Esophagus (tissue), 2 donors: ENCODE results near the gene RAD50. TPM values are rescaled to one million over a fixed set of nuclear protein-coding genes. Genes with fewer than 3 reads are reported as not detected.
A peak's percentile ranks its signal among the peaks of the same experiment; 100 is the strongest.

ENCODE experiments used
- H3K27ac ChIP-seq, 2 donors: one replicate each; pipeline ENCODE4 v1.5.1; 2013; ENCODE audit warnings: low read depth in 2 of 2, mild to moderate bottlenecking in 2 of 2, inconsistent platforms in 1 of 2, low read length in 1 of 2, moderate library complexity in 1 of 2
- H3K27me3 ChIP-seq, 2 donors: one replicate each; pipeline ENCODE4 v1.6.1; 2013; ENCODE audit warnings: low read length in 2 of 2, control low read depth in 1 of 2, mild to moderate bottlenecking in 1 of 2; ENCODE audit not compliant: insufficient read depth in 2 of 2, control insufficient read depth in 1 of 2
- H3K36me3 ChIP-seq, 2 donors: one replicate each; pipeline ENCODE4 v1.6.1; 2013; ENCODE audit warnings: low read length in 1 of 2; ENCODE audit not compliant: control insufficient read depth in 2 of 2, insufficient read depth in 2 of 2
- H3K4me1 ChIP-seq, 2 donors: one replicate each; pipeline ENCODE4 v1.6.1; 2013; ENCODE audit warnings: low read length in 1 of 2; ENCODE audit not compliant: control insufficient read depth in 2 of 2, insufficient read depth in 2 of 2
- H3K4me3 ChIP-seq, 2 donors: one replicate each; pipeline ENCODE4 v1.5.1; 2013; ENCODE audit warnings: low read length in 2 of 2, mild to moderate bottlenecking in 2 of 2, low read depth in 1 of 2, moderate library complexity in 1 of 2
- H3K9me3 ChIP-seq, 2 donors: one replicate each; pipeline ENCODE4 v1.6.1; 2013; ENCODE audit warnings: mild to moderate bottlenecking in 2 of 2, low read depth in 1 of 2, low read length in 1 of 2, moderate library complexity in 1 of 2; ENCODE audit not compliant: control insufficient read depth in 2 of 2, insufficient read depth in 1 of 2
- WGBS, 2 donors: extraction: QIAGEN DNeasy Blood & Tissue Kit; methylation state at CpG; one replicate each; pipeline ENCODE4 v1.1.7; 2013; 5-methylcytosine and 5-hydroxymethylcytosine counted together
- polyA plus RNA-seq, 2 donors: library from polyadenylated mRNA; stranded (reverse); fragments of 200-250 nt; gene quantifications; one replicate each; pipeline ENCODE4 v1.2.3, GENCODE V29; 2013
- donor health status: healthy with polysubstance abuse.
- donor health status: Bipolar disorder and iron deficiency.

Gene RAD50
- polyA plus RNA-seq, 2 donors = 6.2 to 8.5 TPM

DNA sequence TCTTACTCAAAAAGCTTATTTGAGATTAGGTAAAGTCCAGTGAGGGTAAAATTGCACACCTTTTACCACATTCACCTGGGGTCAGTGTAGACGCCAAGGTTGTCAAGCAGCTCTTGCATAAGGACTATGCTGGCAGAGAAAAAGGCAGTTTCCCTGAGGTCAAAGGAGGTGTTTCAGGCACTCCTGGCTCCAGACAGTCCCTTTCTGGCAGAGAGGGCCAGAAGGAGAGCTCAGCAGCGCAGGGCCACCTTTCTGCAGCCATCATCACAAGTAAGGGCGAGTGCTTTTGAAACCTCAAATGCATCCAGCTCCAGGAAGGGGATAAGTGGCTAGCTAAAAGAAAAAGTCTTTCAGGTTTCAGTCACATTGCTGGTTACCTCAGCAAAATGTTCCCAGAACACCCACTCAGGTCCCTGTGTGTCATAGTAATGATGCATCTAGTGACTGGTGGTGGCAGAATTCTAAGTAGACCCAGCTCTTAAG, 84.5 kb downstream of the RAD50 start:
- no peaks in the 10 kb centered on the region for H3K4me1 ChIP-seq
- WGBS, 2 donors = 90 to 91% methylated on average over 3 of the region's 3 CpGs
- no peak overlapping the region for H3K27ac ChIP-seq
- H3K36me3 ChIP-seq = peaks cover 15 to 16% of the 10 kb centered on the region in 2 donors
- H3K9me3 ChIP-seq = no peaks in the 10 kb centered on the region
- H3K4me3 ChIP-seq = no peak overlapping the region
- H3K27me3 ChIP-seq = no peaks in the 10 kb centered on the region

DNA sequence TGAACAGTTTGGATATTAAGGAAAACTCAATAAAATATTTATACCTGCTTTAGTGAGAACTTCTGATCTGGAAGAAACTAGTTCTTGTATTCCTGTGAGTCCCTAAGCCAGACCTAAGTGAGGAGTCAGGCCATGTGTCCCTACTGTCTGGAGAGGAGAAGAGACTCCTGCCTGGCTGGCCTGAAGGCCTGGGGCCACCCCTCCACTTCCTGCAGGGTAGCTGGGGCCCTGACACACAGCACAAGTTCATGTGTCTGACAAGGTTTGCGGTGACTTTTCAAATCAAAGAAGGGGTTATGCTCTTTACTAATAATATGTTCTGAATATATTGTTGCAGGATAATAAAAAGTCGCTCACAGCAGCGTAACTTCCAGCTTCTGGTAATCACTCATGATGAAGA, 85.1 kb downstream of the RAD50 start:
- H3K4me3 ChIP-seq = no peak overlapping the region
- no peak overlapping the region for H3K27ac ChIP-seq
- H3K27me3 ChIP-seq = no peaks in the 10 kb centered on the region
- WGBS, 2 donors = 97% methylated on average over 3 of the region's 3 CpGs
- H3K9me3 ChIP-seq = no peaks in the 10 kb centered on the region
- H3K36me3 ChIP-seq = peaks cover 15 to 16% of the 10 kb centered on the region in 2 donors
- no peaks in the 10 kb centered on the region for H3K4me1 ChIP-seq

DNA sequence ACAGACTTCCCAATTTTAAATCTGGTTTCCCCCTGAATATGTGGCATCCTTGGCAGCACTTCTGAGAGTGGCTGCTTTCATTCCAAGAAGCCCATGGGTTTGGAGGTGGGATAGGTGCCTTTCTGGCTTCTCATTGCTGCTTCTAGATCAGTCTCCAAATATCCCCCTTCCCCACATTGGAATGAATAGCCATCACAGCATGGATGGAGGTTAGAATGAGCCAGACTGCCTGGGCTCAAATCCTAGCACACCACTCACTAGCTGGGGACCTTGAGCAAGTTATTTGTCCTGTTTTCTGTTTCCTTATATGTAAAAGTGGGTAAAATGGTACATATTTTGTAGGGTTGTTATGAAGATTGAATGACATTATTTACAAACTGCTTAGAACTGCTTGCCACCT, 87.4 kb downstream of the RAD50 start:
- no peaks in the 10 kb centered on the region for H3K9me3 ChIP-seq
- H3K4me1 ChIP-seq = no peaks in the 10 kb centered on the region
- no peak overlapping the region for H3K4me3 ChIP-seq
- no peak overlapping the region for H3K27ac ChIP-seq
- H3K27me3 ChIP-seq = no peaks in the 10 kb centered on the region
- peaks cover 12% of the 10 kb centered on the region in 2 donors for H3K36me3 ChIP-seq

DNA sequence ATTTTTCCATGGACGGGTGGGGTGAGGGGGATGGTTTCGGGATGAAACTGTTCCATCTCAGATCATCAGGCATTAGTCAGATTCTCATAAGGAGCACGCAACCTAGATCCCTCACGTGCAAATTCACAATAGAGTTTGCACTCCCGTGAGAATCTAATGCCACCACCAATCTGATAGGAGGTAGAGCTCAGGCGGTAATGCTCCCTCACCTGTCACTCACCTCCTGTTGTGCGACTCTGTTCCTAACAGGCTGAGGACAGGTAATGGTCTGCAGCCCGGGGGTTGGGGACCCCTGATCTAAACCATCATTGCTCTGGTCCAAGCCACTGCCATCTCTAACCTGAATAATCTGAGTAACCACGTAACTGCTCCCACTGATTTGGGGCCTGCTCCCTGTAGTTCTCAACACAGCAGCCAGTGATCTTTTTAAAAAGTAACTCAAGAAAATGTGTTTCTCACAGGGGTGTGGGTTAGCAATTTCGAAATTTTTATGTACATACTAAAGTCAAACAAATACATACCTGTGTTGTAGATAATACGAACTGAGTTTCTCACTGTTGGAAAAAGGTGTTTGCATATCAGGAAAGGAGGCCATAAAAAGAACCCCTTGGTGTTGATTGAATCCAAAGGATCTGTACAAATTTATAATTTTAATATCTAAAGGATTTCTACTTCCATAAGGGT, 89.9 kb downstream of the RAD50 start:
- H3K4me3 ChIP-seq = no peak overlapping the region
- no peaks in the 10 kb centered on the region for H3K27me3 ChIP-seq
- 79 to 92% methylated on average over 11 of the region's 11 CpGs for WGBS, 2 donors
- no peaks in the 10 kb centered on the region for H3K9me3 ChIP-seq
- no peak overlapping the region for H3K27ac ChIP-seq
- H3K36me3 ChIP-seq = peaks cover 7 to 8% of the 10 kb centered on the region in 2 donors
- H3K4me1 ChIP-seq = no peaks in the 10 kb centered on the region

DNA sequence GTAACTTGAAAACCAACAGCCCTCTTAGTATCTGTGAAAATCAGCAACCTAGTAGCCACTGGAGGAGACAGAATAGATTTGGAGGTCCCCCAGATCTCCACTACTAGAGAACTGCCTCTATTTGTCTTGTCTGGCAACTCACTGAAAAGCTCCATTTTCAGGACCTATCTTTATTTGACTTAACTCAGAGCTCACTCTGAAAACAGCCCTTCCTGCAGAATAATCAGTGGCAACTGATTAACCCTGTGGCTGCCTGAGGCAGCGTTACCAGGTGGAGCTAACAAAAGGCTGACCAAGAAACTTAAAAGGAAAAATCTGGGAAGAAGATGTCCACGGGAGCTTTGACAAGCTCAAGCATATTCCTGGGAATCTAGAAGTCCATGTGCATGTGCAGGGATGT, 90.7 kb downstream of the RAD50 start:
- Histone ChIP-seq H3K36me3 (peaks cover 7 to 8% of the 10 kb centered on the region in 2 donors), H3K4me1 (no peaks in the 10 kb centered on the region), H3K27me3 (no peaks in the 10 kb centered on the region), H3K4me3 (no peak overlapping the region), H3K9me3 (no peaks in the 10 kb centered on the region), H3K27ac (no peak overlapping the region)
- WGBS, 2 donors = 80 to 89% methylated on average over 2 of the region's 2 CpGs

DNA sequence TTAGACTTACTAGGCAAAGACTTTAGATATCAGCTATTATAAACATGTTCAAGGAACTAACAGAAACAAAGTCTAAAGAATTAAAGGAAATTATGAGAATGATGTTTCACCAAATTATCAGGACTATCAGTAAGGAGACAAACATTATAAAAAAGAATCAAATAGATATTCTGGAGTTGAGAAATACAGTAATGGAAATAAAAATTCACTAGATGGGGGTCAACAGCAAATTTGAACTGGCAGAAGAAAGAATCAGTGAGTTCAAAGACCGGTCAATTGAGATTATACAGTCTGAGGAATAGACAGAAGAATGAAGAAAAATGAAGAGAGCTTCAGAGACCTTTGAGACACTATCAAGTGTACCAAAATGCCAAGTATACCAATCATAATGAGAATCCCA, 91.6 kb downstream of the RAD50 start:
- H3K4me3 ChIP-seq = no peak overlapping the region
- WGBS, 2 donors = 97% methylated on average over 1 of the region's 1 CpG
- H3K4me1 ChIP-seq = no peaks in the 10 kb centered on the region
- H3K27ac ChIP-seq = no peak overlapping the region
- no peaks in the 10 kb centered on the region for H3K9me3 ChIP-seq
- peaks cover 1 to 8% of the 10 kb centered on the region in 2 donors for H3K36me3 ChIP-seq
- H3K27me3 ChIP-seq = no peaks in the 10 kb centered on the region

DNA sequence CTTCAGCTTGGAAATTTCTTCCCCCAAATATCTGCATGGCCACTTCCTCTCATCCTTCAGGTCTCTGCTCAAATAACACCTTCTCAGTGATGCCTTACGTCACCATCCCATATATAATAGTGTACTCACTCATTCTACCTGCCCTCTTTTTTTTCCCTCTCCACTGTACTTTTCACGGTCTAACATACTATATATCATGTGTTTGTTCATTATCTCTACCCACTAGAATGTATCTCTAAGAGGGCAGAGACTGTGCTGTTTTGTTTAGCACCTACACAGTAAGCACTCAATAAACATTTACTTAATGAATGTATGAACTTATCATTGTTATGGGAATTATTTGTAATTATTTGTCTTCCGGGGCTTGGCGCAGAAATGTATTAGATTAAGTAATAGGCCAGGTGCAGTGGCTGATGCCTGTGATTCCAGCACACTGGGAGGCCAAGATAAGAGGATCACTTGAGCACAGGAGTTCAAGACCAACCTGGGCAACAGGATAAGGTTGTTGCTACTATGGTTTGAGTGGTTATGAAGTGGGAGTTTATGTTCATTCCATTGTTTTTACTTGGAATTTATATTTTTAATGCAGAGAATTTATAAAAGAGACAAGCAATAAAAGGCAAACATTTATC, 95.2 kb downstream of the RAD50 start:
- WGBS, 2 donors = 68 to 69% methylated on average over 4 of the region's 4 CpGs
- Histone ChIP-seq H3K4me3 (no peak overlapping the region), H3K36me3 (no peaks in the 10 kb centered on the region), H3K27ac (no peak overlapping the region), H3K4me1 (peaks cover 5 to 8% of the 10 kb centered on the region in 2 donors), H3K9me3 (no peaks in the 10 kb centered on the region), H3K27me3 (peaks cover 0 to 4% of the 10 kb centered on the region in 2 donors)

DNA sequence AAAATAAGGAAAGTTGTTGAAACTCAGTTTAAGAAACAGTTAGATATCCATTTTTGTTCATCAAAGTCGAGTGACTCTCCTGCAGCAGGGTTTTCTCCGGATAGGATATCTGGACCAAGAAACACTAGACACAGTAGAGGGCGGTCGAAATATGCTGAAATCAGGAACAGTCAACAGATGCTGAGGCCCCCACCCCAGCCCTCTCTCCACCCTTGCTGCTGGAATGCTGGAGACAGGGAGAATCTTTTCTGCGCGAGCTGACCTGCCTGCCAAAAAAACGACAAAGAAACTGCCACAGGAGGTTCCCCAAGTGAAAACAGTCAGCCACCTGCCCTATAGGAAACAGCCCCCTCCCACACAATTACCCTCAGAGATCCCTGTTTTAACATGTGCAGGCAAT, 96.9 kb downstream of the RAD50 start:
- Histone ChIP-seq H3K27ac (no peak overlapping the region), H3K4me3 (no peak overlapping the region), H3K27me3 (peaks cover 0 to 4% of the 10 kb centered on the region in 2 donors), H3K9me3 (no peaks in the 10 kb centered on the region), H3K4me1 (peaks cover 5 to 8% of the 10 kb centered on the region in 2 donors), H3K36me3 (no peaks in the 10 kb centered on the region)
- 29 to 40% methylated on average over 7 of the region's 7 CpGs for WGBS, 2 donors

DNA sequence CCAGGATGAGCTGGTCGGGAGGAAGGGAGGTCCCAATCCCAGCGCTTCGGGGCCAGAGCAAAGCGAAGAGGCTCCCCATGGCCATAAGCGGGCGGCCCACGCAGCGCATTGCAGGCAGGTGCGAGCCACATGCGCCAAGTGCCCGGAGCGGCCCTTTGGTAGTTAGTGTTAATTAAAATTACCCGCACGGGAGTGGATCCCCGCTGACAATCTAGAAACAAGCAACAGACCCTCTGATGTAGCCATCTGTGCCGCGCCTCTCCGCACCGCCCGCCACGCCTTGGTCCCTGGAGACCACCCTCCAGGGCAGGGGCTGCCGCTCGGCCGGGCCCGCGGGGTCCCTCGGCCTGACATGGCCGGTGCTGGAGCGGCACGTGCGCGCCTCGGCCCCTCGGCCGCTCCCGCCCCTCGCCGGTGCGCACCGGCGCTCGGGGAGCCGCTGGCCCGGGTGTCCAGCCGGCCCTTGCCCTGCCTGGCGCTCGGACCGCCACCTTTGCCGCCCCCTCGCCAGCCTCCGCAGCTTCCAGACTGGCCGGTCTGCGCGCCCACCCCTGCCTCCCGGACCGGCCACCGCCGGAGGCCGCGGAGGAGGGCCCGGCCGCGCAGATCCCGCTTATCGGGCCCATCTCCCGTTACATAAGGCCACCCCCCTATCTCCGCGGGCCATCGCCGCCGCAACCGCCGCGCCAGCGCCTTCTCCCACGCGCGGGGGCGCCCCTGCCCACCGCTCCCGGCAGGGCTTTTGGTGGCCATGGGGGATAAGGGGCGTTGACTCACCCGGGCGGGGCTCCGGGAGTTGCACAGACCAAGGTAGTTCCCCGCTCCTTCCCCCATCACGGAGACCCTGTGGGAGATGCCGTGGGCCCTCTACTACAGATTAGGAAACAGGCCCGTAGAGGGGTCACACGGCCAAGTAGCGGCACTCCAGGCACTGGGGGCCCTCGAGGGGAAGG, 99.3 kb downstream of the RAD50 start:
- H3K27ac ChIP-seq = no peak overlapping the region
- WGBS, 2 donors = 5 to 6% methylated on average over 72 to 92 of the region's 92 CpGs
- no peaks in the 10 kb centered on the region for H3K9me3 ChIP-seq
- H3K27me3 ChIP-seq = peaks cover 0 to 4% of the 10 kb centered on the region in 2 donors
- H3K4me3 ChIP-seq = peak overlapping the region; percentile 35 to 37
- H3K36me3 ChIP-seq = no peaks in the 10 kb centered on the region
- peaks cover 5 to 8% of the 10 kb centered on the region in 2 donors for H3K4me1 ChIP-seq
